HG02642 (cell line): ENCODE results near the gene NISCH.

Source experiments
- ATAC-seq: cut with Tn5 transposase; IDR thresholded peaks from one replicate; pipeline ENCODE4 v1.9.1; 2021; ENCODE audit warnings: mild to moderate bottlenecking; ENCODE audit not compliant: unreplicated experiment, poor library complexity

The NISCH gene

GRCh38 chr3:52487788-52488691, 32.6 kb downstream of the NISCH start:
- no peak for ATAC-seq

GRCh38 chr3:52488746-52489145, 33.3 kb downstream of the NISCH start:
- ATAC-seq: no peak

- ATAC-seq: no peak
Observed at GRCh38 chr3:52489453-52489852, 34.0 kb downstream of the NISCH start.

- no peak for ATAC-seq
Observed at GRCh38 chr3:52490035-52490938, 34.9 kb downstream of the NISCH start.

- no peak for ATAC-seq
Observed at GRCh38 chr3:52490939-52491526, 35.6 kb downstream of the NISCH start.

- no peak for ATAC-seq
Observed at GRCh38 chr3:52492059-52492458, 36.7 kb downstream of the NISCH start.

GRCh38 chr3:52493232-52494017, 38.0 kb downstream of the NISCH start:
- ATAC-seq: no peak

GRCh38 chr3:52494445-52494844, 39.0 kb downstream of the NISCH start:
- ATAC-seq: no peak

- no peak for ATAC-seq
Observed at GRCh38 chr3:52494886-52495495, 39.6 kb downstream of the NISCH start, which contains the start of gene STAB1. STAB1 (plus strand) TSS chr3:52495338; CDS start chr3:52495414, 76 bp downstream.

- ATAC-seq: no peak
Observed at GRCh38 chr3:52495777-52496602, 40.6 kb downstream of the NISCH start.

GRCh38 chr3:52498137-52499054, 43.0 kb downstream of the NISCH start:
- no peak for ATAC-seq

- no peak for ATAC-seq
Observed at GRCh38 chr3:52501046-52501445, 45.6 kb downstream of the NISCH start.

- ATAC-seq: no peak
Observed at GRCh38 chr3:52502001-52502400, 46.6 kb downstream of the NISCH start.

- no peak for ATAC-seq
Observed at GRCh38 chr3:52502808-52503350, 47.5 kb downstream of the NISCH start.

GRCh38 chr3:52503788-52504424, 48.5 kb downstream of the NISCH start:
- no peak for ATAC-seq

GRCh38 chr3:52504977-52505376, 49.6 kb downstream of the NISCH start:
- no peak for ATAC-seq
